ENCODE results near the gene TECPR2.

DNA sequence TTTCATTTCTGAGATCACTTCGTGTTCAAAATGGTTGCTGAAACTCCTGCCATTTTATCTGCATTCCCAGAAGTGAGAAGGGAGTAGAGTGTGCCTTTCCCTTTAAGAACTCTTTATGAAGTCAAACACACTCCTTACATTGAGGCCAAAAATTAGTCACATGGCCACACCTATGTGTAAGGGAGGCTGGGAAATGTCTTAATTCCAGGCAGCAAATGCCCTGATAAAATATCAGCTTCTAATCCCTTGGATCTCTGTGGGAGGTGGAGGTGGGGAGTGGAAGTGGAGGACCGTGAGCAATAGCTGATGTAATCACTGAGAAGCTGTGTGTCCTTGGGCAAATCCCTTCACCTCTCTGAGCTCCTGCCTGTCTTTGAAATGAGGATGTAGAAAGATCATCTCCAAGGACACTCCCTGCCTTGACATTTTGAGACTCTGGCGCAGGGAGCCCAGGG, 169.5 kb downstream of the TECPR2 start:
- TF ChIP-seq, protein P1, sequence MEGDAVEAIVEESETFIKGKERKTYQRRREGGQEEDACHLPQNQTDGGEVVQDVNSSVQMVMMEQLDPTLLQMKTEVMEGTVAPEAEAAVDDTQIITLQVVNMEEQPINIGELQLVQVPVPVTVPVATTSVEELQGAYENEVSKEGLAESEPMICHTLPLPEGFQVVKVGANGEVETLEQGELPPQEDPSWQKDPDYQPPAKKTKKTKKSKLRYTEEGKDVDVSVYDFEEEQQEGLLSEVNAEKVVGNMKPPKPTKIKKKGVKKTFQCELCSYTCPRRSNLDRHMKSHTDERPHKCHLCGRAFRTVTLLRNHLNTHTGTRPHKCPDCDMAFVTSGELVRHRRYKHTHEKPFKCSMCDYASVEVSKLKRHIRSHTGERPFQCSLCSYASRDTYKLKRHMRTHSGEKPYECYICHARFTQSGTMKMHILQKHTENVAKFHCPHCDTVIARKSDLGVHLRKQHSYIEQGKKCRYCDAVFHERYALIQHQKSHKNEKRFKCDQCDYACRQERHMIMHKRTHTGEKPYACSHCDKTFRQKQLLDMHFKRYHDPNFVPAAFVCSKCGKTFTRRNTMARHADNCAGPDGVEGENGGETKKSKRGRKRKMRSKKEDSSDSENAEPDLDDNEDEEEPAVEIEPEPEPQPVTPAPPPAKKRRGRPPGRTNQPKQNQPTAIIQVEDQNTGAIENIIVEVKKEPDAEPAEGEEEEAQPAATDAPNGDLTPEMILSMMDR (optimal IDR thresholded peaks at IDR 0.05 in 1 of 3, IDR thresholded peaks at IDR 0.05 in 1 of 3, conservative IDR thresholded peaks at IDR 0.05 in 1 of 3; ENCODE audit: extremely low read depth in 1 of 3, insufficient read depth in 2 of 3, low read length in 3 of 3), result no peak
- no peak for TF ChIP-seq EZH2 (IDR thresholded peaks at IDR 0.05; ENCODE audit: low read length)
